ENCODE results near the gene AKT2.

GRCh38 chr19:40235238-40236025, 49.7 kb downstream of the AKT2 start:
- TF ChIP-seq CTCF (IDR thresholded peaks at IDR 0.05; ENCODE audit: insufficient read depth, low read length, poor library complexity, severe bottlenecking) = no peak
- no peak for TF ChIP-seq EZH2phosphoT487 (conservative IDR thresholded peaks at IDR 0.05; ENCODE audit: low read length)

Data from SU-DHL-6 (cell line).